ENCODE data around the gene PDLIM7.

PDLIM7 gene

DNA sequence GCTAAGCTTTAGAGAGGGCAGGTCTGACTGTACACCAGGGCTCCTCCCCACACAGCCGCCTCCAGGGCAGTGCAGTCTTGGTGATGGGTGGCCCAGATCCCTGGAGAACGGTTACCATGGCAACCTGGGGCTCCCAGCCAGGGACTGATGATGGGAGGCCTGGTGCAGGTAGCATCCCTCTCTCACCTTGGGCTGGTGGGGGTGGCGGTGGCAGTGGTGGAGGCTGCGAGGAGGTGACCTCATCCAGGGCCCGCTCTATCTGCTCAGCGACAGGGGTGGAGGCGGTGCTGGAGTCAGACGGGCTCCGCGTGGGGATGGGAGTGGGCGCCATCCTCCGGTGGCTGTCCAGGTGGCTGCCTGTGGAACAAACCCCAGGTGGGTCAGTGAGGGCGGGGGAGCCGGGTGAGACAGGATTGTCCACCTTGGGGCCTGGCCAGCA lies 38.5 kb downstream of the PDLIM7 start:
- DNase-seq (ENCODE audit: low spot score): peak; percentile 76

DNA sequence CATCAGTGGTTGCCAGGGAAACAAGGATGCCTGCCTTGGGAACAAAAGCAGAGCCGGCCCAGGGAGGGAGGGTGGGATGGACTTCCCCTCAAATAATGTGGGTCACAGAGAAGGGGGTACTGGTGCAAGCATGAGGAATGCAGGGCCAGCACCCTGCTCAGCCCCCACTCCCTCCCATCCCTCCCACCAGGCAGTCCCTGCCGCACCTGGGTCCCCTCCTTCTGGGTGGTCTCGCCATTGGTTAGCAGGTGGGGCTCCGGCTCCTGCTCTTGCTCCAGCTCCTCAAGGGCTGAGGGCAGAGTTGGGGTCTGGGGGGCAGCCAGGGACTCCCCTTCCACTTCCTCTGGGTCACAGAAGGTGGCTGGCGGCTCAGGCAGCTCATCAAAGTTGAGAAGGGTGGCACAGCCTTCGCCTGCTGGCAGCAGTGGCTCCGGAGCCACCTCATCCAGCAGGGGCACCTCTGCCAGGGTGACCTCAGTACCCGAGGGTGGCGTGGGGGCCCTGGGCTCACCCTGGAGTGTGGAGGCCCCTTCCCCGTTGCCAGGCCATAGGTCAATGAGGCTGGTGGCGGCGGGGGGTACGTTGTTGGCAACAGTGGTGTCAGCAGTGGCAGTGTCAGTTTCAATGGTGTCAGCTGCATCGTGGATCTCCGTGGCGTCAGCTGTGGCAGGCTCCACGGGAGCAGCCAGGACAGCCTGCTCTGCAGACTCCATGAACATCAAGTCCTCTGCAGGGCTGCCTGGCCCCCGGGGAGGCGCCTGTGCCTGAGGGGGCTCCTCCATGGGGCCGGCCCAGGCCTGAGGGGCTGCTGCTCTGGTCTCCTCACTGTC lies 39.3 kb downstream of the PDLIM7 start:
- DNase-seq (ENCODE audit: low spot score): no peak

DNA sequence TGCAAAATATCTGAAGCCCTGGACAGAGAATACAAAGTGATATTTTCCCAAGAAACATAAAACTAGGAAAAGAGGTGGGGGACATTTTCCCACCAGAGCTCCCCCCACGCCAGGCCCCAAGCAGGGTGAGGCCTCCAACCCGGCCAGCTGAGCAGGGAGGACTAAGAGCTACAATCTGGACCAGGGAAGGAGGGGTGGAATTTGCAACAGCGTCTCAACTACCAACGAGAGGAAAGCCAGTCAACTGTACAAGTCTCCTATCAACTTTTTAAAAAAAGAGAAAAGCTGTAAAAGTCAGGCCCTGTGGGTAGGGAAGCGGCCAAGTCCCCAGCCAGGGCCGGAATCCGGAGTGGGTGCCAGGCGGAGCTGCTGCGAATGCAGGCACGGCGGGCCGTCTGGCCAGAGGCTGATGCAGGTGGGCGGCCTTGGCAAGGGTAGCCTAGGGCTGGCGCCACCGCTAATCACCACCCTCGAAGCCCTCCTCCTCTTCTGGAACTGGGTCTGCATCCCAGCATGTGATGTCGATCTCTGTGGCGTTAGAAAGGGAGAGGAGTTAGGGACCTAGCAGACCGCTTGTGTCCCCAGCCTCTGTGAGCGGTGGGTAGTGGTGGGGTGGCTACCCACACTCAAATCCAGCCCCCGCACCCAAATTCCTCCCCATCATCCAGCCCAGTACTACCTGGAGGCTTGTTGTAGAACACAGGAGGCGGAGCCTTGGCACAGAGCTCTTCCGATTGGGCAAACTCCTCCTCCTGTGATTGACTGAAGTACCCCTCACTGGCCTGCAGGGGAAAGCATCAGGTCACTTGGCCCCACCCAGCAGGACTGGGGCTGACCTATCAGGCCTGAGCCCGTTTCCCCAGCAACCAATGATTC lies 40.2 kb downstream of the PDLIM7 start:
- peak; percentile 98 for DNase-seq (ENCODE audit: low spot score)

DNA sequence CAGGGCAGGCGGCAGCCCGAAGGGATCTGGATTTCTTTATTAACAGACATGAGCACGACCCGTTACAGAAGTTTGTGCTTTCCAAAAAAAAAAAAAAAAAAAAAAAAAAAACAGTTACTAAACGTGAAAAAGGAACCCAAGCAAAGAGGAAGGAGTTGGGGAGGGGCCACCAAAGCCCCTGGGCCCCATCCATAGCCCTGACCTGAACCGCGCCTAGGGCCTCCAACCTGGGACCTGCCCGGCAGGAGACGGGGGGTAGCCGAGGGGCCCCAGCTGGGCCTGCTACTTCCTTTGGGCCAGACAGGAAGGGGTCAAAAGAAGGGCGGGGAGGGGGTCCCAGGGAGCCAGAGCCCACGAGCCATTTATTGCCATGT lies 40.8 kb downstream of the PDLIM7 start:
- peak; percentile 31 for DNase-seq (ENCODE audit: low spot score)

DNA sequence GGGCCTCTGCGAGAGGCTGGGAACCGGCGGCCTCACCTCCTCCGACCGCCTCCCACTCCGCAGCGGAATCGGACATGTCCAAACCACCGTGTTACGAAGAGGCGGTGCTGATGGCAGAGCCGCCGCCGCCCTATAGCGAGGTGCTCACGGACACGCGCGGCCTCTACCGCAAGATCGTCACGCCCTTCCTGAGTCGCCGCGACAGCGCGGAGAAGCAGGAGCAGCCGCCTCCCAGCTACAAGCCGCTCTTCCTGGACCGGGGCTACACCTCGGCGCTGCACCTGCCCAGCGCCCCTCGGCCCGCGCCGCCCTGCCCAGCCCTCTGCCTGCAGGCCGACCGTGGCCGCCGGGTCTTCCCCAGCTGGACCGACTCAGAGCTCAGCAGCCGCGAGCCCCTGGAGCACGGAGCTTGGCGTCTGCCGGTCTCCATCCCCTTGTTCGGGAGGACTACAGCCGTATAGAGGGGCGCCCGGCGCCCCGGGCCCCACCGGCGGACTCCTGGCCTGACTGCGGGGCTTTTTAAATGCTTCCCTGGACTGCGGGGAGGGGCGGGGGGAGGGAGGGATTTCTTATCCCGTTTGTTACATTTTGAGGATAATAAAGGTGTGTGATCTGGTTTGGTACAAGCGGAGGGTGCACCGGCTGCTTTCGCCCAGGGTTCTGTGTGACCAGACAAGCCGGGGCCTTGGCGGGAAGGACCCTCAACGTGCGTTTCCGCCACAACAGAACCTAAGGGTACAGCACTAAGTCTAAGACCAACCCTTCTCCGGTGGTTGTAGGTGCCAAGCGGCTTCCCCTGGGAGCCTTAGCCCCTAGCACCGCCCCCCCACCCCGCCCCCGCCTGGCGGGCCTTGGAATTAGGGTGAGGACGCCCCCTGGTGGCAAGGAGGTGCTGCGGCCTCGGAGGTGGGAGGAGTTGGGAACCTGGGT lies 41.5 kb downstream of the PDLIM7 start:
- DNase-seq (ENCODE audit: low spot score): peak; percentile 85

DNA sequence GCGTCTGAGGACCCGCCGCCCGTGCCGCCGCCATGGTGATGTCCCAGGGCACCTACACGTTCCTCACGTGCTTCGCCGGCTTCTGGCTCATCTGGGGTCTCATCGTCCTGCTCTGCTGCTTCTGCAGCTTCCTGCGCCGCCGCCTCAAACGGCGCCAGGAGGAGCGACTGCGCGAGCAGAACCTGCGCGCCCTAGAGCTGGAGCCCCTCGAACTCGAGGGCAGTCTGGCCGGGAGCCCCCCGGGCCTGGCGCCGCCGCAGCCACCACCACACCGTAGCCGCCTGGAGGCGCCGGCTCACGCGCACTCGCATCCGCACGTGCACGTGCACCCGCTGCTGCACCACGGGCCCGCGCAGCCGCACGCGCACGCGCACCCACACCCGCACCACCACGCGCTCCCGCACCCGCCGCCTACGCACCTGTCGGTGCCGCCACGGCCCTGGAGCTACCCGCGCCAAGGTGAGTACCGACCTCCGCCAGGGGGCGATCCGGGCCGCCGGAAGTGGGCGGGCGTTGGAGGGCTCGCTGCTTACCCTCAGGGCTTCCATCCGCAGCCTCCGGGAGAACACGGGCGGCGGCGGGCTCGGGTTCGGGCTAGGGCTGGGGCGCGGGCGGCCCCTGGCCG lies 42.3 kb downstream of the PDLIM7 start:
- DNase-seq (ENCODE audit: low spot score): peak; percentile 81

DNA sequence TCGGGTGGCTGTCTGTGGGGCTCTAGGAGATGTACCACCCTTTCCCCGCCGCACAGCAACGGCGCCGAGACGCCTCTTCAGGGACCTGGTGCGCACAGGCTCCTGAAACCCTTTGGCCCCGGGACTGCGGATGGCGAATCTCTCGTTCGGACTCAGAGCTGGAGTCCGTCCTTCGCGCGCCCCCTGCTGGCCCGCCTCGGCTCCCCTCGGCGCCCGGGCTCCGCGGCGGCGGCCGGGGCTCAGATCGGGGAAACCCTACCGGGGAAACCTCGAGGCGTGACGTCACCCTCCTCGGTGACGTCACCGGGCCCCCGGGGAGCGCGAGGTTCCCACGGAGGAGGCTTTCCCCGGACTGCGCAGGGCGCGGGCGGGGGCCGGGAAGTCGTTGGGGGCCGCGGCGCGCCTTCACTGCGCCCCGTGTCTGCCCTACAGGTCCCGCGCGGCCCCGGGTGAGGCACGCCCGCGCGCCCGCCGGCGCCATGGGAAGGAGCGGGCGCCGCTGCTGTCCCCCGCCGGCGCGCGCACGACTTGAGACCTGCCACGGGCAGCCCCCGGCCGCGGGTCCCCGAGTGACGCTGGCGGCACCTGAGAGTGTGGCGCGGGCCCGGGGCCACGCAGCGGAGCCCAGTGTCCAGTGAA lies 42.9 kb downstream of the PDLIM7 start:
- DNase-seq (ENCODE audit: low spot score): peak; percentile 88

DNA sequence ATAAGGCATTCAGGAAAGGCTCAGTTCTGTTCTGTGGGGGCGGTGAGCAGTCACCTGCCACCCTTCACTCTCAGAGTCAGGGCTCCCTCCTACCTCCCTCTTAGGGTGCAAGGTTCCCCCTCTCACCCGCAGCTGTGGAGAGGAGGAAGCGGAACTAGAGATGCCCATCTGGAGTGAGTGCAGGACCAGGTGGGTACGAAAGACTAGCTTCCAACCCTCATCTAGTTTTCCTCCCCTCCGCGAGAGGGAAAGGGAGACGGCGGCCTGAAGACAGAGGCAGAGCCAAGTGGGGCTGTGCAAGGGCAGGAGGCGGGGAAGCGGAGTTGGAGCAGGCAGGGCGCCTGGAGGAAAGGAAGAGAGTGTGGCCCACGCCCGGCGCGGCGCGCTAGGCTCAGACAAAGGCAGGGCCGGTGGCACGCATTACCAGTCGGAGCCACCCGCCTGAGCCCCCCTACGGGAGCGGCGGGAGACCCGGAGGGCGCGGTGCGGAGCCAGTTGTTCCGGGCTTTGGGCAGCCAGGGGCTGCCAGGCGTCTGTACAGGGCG lies 43.5 kb downstream of the PDLIM7 start:
- DNase-seq (ENCODE audit: low spot score): peak; percentile 55

DNA sequence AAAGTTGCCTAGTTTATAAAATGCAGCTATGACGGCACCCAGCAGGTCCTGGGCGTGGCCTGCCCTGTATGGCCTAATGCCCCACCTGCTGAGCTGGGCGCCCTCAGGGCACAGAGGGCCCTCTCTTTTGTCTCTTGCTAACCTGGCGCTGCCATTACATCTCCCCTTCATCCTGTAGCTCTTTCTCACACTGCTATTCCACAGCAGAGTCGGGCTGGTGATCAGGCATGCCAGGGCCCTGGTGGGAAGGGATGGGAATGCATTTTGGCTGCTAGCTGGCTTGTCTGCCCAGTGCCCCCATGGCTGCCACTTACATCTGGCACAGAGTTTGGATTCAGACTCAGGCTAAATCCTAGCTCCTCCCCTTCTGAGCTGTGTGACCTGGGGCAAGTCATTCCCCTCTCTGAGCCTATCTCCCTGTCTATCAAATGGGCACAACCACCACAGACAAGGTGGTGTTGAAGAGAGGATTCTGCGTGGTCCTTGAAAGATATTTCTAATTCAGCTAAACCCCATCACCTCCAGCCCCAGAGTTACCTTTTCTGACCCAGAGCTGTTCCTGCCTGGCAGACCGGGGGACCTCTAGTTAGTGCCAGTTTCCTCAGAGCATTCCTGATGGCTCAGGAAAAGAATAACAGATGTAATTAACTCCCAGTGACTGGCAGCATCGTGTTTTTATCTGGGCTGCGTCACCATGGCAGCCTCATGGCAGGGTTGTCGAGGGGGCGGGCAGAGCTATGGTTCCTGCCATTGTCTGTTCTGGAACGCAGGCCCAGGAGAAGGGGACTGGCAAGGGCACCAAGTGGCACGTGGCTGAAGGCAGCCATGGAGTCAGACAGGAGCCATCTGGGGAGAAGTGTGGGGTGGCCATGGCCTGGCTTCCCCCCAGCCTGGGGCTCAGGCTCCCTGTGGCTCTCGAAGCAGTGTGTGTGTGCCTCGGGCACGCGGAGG lies 44.4 kb downstream of the PDLIM7 start:
- DNase-seq (ENCODE audit: low spot score): peak; percentile 27

DNA sequence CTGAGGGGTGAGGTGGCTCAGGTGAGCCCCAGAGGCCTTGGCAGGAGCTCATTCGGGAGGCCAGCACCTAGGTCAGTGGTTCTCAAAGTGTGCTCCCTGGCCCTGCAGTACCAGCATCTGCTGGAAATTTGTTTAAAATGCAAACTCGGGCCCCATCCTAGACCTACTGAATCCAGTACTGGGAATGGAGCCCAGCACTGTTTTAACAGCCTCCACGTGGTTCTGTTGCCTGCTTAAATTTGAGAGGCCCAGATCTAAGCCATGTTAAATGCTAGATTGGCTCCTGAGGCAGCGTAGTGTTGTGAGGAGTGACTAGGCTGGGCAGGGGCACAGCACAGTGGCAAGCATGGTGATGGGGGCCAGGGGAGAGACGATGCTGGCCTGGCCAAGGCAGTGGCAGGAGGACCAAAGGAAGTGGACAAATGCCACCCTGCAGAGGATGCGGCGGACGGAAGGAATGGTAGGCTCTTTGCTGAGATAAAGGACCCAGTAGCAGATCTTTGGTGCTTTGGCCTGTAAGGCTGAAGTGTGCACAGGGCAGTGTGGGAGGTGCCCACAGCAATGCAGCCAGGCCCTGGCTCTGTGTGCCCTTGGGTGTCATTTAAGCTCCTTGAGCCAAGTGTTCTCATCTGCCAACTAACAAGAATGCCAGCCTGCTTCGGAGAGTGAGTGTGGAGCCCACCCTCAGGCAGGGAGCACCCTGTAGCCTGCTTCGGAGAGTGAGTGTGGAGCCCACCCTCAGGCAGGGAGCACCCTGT lies 46.6 kb downstream of the PDLIM7 start:
- no peak for DNase-seq (ENCODE audit: low spot score)

DNA sequence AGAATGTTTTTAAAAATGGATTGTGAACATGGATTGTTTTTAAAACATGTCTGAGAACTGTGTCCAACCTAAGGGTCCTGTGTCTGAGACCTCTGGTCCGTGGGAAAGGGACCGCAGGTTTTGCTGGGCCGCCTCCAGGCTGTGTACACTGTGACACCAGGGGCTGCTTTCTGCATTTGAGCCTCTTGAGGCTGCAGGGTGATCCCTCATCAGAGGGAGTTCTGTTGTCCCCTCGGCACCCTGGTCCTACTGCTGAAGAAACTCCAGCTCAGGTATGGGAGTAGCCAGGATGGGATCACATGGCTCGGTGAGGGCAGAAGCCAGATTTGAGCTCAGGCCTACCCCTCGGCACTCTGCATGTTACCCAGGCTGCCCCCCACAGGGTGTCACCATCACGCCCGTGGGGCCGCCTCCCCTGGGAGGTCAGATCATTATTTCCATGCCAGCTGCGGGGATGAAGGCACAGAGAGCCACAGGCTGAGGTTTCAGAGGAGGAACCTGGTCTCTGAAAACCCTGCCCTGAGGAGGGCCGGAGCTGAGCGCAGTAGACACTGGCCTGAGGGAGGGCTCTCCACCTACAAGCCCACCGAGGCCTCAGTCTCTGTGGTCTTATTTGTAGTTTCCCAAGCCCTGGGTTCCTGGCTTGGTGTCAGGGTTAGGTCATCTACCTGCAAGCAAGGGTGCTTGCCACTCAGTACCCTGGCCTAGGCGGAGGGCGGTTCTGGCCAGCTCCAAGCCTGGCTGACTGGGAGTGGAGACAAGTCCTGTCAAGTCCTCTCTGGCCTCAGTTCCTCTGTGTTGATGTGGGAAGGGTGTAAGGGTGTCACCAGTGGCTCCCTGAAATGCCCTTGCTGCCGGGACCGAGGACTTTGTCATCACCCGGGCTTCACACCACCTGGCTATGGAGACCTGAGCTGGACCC lies 48.0 kb downstream of the PDLIM7 start:
- no peak for DNase-seq (ENCODE audit: low spot score)

DNA sequence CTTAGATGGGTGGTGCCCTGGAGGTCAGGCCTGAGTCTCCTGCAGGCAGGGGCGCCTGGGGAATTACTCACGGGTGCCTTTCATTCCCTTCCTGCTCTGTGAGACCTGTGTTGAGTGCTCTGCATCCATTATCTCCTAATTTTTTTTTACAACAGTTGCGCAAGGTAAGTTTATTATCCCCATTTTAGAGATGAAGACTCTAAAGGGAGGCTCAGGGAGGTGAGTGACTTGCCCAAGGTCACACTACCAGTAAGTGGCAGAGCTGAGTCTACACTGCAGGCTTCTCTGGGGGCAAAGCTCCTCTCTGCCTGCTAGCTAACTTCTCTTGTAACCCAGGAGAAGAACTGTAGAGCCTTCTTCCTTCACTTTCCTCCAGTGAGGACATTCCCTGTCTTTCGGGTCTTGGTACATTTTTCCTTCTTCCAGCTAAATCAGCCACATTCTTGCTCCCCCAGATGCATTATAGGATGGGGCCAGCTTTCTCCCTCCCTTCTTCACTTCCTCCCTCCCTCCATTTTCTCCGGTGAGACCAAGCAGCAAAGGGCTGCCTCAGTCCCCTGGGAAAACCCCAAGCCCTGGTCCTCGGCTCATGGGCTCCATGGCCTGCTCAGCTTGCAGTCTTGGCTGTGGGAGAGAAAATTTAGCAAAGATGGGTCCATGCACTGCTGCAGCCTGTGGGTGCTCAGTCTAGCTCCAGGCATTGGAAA lies 49.0 kb downstream of the PDLIM7 start:
- DNase-seq (ENCODE audit: low spot score): no peak

DNA sequence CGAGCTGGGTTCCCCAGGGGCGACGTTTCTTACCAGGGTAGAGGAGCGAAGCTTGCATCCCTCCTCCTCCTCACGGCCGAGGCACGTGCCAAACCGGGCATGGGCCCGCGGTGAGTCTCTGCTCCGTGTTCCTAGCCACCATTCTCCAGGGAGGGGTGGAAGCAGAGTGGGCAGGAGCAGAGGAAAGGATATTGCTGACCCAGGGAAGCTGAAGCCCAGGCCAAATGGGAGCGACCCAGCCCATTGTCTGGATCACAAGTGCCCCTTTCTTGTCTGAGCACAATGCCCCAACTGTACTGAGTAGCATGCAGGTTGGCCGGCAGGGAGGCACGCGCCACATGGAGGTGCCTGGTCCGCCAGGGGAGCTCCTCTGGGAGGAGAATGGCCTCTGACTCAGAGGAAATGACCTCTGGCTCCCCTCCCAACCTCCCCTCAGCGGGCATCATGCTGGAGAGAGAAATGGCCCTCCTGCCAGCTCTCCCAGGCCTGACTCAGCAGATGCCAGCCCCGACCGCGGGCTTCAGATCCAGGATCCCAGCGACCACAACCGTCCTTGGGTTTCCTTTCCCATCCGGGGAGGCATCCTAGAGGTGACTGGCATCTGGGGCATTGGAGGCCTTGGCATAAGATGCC lies 49.7 kb downstream of the PDLIM7 start:
- no peak for DNase-seq (ENCODE audit: low spot score)

DNA sequence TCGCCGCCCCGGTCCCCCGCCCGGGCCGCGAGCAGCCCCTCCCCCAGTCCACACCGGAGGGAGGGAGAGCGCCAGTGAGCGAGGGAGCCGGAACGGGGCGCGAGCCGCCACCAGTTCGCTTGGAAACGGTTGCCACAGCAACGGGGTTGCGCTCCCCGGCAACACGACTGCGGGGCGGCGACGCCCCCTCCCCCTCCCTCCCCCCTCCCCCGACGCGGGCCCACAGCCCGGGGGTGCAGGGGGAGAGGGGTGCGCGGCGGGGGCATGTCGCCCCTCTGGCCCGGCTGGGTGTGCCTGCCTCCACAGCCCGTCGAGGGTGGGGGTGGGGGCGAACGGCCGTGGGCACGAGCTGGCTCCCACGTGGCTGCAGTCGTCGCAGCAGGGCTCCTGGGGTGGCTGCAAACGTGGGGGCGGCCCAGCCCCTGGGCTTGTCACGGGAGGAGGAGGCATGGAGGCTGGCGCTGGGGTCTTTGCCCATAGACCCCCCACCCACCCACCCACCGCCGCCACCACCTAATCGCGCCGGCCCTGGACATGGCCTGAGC lies 50.3 kb downstream of the PDLIM7 start:
- DNase-seq (ENCODE audit: low spot score): peak; percentile 64

DNA sequence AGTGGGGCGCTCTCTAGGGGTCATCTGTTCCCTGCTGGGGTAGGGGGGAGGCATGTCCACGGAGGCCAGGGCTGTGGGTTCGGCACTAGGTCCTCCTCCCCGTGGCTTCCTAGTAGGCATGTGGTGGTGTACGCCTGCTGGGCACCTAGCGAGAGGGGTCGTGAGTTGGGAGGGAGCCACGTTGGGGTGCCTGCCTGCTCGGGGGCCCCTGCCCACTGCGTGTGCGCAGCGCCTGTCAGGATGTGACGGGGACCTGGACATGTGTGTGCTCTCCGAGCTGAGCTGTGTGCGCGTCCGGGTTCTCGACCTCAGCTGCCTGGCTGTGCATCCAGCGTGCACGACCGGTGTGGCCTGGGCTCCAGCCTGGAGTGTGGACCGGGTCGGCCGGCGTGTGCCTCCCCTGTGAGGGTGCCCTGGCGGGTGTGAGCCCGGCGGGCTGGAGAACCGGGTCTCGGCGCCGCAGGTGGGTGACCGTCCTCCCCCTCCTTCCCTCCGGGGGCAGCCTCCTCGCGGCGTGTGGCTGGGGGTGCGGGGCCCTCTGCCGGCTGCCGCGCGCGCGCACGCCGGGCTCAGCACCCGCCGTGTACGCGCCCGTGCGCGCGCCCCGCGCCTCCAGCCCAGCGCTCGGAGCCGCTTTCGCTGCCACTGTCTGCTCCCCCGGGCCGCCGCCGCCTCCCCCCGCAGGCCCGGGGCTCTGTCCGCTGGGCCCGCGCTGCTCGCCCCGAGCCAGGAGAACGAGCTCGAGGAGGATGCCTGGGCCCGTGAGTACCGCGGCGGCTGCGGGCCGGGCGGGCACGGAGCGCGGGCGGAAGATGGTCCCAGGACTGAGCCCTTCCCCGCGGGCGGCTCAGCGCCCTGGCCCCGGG lies 51.0 kb downstream of the PDLIM7 start, which contains the start of gene PRR7:
TSS of gene PRR7 (plus strand) at position 615 of the 866 bp plus-strand sequence. CDS start 8,254 bp downstream, outside the sequence.
- DNase-seq (ENCODE audit: low spot score): peak; percentile 71
